ENCODE results near the gene NIPAL3.

NIPAL3 gene

DNA sequence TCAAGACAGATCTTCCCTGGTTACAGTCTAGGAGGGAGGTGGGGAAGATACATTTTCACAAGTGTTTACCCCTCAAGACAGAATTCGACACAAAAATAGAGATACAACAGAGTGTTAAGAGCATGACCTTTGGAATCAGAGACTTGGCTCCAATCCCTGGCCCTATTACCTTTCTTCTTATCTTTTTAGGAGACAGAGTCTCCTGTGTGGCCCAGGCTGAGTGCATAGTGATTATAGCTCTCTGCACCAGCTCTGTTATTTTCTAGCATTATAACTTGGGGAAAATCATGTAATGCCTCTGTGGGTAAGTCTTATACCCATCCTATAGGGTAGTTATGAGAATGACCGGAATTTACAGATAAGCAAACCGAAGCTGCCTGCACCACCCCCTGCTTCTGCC, 9.8 kb downstream of the NIPAL3 start:
- no peak overlapping the region for H3K4me3 ChIP-seq (ENCODE audit: low read depth, low read length)
- H3K9ac ChIP-seq (ENCODE audit: low read length) = no peak overlapping the region
- no peaks in the 10 kb centered on the region for H3K27me3 ChIP-seq (ENCODE audit: control insufficient read depth, insufficient read depth, low read length)
- no peaks in the 10 kb centered on the region for H3K9me3 ChIP-seq (ENCODE audit: control insufficient read depth, insufficient read depth, low read depth, low read length)
- H3K27ac ChIP-seq (ENCODE audit: low read depth, low read length) = no peak overlapping the region
- H3K36me3 ChIP-seq (ENCODE audit: control insufficient read depth, insufficient read depth, low read length) = no peaks in the 10 kb centered on the region
- H3K4me1 ChIP-seq (ENCODE audit: control insufficient read depth, insufficient read depth, low read length) = peaks cover 4% of the 10 kb centered on the region; the same call in 1 of the 2 replicates

GRCh38 chr1:24425922-24426321, 10.3 kb downstream of the NIPAL3 start:
- Histone ChIP-seq H3K36me3 (ENCODE audit: control insufficient read depth, insufficient read depth, low read length) (no peaks in the 10 kb centered on the region), H3K4me3 (ENCODE audit: low read depth, low read length) (no peak overlapping the region), H3K4me1 (ENCODE audit: control insufficient read depth, insufficient read depth, low read length) (peaks cover 4% of the 10 kb centered on the region; the same call in 1 of the 2 replicates), H3K9ac (ENCODE audit: low read length) (no peak overlapping the region), H3K27me3 (ENCODE audit: control insufficient read depth, insufficient read depth, low read length) (no peaks in the 10 kb centered on the region), H3K27ac (ENCODE audit: low read depth, low read length) (no peak overlapping the region), H3K9me3 (ENCODE audit: control insufficient read depth, insufficient read depth, low read depth, low read length) (no peaks in the 10 kb centered on the region)

DNA sequence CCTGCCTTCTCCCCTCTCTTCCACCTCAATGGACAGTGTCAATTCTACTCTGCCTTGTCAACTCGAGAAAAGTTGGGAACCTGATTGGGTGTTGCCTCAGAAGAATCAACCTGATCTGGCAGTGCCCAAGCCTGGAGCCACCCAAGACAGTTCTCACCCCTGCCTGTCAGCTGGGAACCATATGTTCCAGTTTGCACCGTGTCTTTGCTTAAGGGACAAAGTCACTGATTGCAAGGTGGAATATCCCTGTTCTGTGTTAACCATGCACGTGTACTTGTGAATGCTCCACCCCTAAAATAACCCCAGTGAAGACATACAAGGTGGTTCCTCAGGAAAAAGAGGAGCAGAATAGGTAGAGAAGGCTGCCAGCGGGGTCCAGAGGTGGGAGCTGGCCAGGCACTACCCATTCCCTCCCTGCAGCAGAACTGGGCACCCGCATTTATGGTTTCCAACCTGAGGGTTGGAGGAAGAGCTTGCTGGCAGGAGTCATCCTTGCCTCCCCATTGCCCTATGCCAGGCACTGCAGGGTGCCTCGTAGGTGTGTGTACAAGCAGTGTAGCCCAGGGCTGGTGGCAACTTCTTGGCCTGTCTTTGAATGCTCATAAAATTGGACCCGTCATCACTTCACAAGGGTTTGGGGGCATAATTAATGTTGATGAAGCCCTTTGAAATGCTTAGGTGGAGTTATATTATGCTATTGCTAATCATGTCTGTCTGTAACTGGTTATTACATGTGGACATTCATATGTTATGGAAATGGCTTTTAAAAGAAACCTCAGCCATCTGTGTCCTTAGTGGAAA, 11.3 kb downstream of the NIPAL3 start:
- no peaks in the 10 kb centered on the region for H3K27me3 ChIP-seq (ENCODE audit: control insufficient read depth, insufficient read depth, low read length)
- H3K36me3 ChIP-seq (ENCODE audit: control insufficient read depth, insufficient read depth, low read length) = no peaks in the 10 kb centered on the region
- no peak overlapping the region for H3K9ac ChIP-seq (ENCODE audit: low read length)
- no peaks in the 10 kb centered on the region for H3K9me3 ChIP-seq (ENCODE audit: control insufficient read depth, insufficient read depth, low read depth, low read length)
- 0 out of 2 replicates have a peak, but pooled peaks cover under 1% of the 10 kb centered on the region for H3K4me1 ChIP-seq (ENCODE audit: control insufficient read depth, insufficient read depth, low read length)
- H3K4me3 ChIP-seq (ENCODE audit: low read depth, low read length) = no peak overlapping the region
- no peak overlapping the region for H3K27ac ChIP-seq (ENCODE audit: low read depth, low read length)

- no peaks in the 10 kb centered on the region for H3K4me1 ChIP-seq (ENCODE audit: control insufficient read depth, insufficient read depth, low read length)
- no peaks in the 10 kb centered on the region for H3K9me3 ChIP-seq (ENCODE audit: control insufficient read depth, insufficient read depth, low read depth, low read length)
- no peak overlapping the region for H3K4me3 ChIP-seq (ENCODE audit: low read depth, low read length)
- no peaks in the 10 kb centered on the region for H3K36me3 ChIP-seq (ENCODE audit: control insufficient read depth, insufficient read depth, low read length)
- H3K9ac ChIP-seq (ENCODE audit: low read length) = no peak overlapping the region
- no peaks in the 10 kb centered on the region for H3K27me3 ChIP-seq (ENCODE audit: control insufficient read depth, insufficient read depth, low read length)
- H3K27ac ChIP-seq (ENCODE audit: low read depth, low read length) = no peak overlapping the region
These were observed 11.9 kb downstream of the NIPAL3 start for GRCh38 chr1:24427545-24427862.

GRCh38 chr1:24435782-24436365, 20.3 kb downstream of the NIPAL3 start:
- H3K4me1 ChIP-seq (ENCODE audit: control insufficient read depth, insufficient read depth, low read length) = peaks cover 10% of the 10 kb centered on the region
- H3K9ac ChIP-seq (ENCODE audit: low read length) = no peak overlapping the region
- no peak overlapping the region for H3K4me3 ChIP-seq (ENCODE audit: low read depth, low read length)
- no peaks in the 10 kb centered on the region for H3K36me3 ChIP-seq (ENCODE audit: control insufficient read depth, insufficient read depth, low read length)
- H3K27ac ChIP-seq (ENCODE audit: low read depth, low read length) = no peak overlapping the region
- H3K9me3 ChIP-seq (ENCODE audit: control insufficient read depth, insufficient read depth, low read depth, low read length) = no peaks in the 10 kb centered on the region
- no peaks in the 10 kb centered on the region for H3K27me3 ChIP-seq (ENCODE audit: control insufficient read depth, insufficient read depth, low read length)

DNA sequence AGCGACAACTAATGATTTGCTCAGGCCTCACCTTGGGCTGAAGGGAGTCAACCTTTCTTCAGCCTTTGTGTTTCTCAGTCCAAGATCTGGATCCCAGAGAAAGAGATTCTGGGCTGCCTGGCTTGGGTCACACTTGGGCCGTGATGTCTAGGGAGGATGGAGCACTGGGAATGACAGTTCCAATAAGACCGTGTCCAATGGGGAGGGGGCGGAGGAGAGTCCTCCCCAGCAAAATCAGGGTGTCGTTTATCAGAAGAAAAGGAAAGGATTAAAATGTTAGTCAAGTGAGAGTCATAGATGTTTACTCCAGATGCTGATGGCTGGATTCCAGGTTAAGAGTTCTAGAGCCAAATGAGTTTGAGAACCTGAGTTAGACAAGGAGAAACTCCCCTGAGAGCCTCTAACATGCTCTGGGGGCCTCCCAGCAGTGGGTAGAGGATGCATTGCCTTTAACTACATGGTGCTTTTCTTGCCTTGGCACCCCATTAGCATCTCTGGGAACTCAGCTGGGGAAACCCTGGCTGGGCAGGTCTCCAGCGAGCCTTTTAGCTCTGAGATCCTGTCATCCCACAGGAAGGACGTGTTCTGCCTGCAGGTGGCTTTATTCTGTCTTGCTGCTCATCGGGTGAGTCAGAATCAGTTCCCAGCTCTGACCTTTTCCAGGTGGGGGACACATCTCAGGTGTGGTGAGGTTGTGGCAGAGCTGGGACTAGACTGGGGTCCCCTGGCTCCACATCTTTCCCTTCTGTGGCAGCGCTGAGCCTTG, 22.2 kb downstream of the NIPAL3 start:
- no peak overlapping the region for H3K4me3 ChIP-seq (ENCODE audit: low read depth, low read length)
- H3K27ac ChIP-seq (ENCODE audit: low read depth, low read length) = no peak overlapping the region
- H3K9ac ChIP-seq (ENCODE audit: low read length) = no peak overlapping the region
- H3K9me3 ChIP-seq (ENCODE audit: control insufficient read depth, insufficient read depth, low read depth, low read length) = no peaks in the 10 kb centered on the region
- H3K36me3 ChIP-seq (ENCODE audit: control insufficient read depth, insufficient read depth, low read length) = no peaks in the 10 kb centered on the region
- peaks cover 10% of the 10 kb centered on the region for H3K4me1 ChIP-seq (ENCODE audit: control insufficient read depth, insufficient read depth, low read length)
- H3K27me3 ChIP-seq (ENCODE audit: control insufficient read depth, insufficient read depth, low read length) = no peaks in the 10 kb centered on the region

DNA sequence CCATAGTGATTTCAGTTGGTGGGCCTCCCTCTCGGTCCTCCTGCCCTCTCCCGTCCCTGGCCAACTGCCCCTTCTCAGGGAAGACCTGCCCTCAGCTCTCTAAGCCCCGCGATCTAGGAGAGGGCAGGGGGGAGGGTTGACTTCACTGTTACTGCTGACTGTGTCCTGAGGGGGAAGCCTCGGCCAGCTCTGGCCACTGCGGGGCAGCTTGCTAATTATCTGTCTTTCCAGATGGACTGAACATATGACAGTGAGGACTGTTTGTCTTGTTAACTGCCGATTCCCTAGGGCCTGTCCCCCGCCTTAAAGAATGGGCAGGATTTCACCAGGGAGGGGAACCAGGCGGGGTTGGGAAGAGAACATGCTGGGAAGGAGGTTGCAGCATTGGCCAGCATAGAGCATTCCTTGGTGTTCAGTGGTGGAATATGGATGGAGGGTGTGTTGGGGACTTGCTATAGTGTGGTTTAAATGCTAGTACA, 22.9 kb downstream of the NIPAL3 start:
- Histone ChIP-seq H3K27me3 (ENCODE audit: control insufficient read depth, insufficient read depth, low read length) (no peaks in the 10 kb centered on the region), H3K27ac (ENCODE audit: low read depth, low read length) (no peak overlapping the region), H3K4me3 (ENCODE audit: low read depth, low read length) (no peak overlapping the region), H3K9ac (ENCODE audit: low read length) (no peak overlapping the region), H3K4me1 (ENCODE audit: control insufficient read depth, insufficient read depth, low read length) (peaks cover 10% of the 10 kb centered on the region), H3K36me3 (ENCODE audit: control insufficient read depth, insufficient read depth, low read length) (no peaks in the 10 kb centered on the region), H3K9me3 (ENCODE audit: control insufficient read depth, insufficient read depth, low read depth, low read length) (no peaks in the 10 kb centered on the region)

DNA sequence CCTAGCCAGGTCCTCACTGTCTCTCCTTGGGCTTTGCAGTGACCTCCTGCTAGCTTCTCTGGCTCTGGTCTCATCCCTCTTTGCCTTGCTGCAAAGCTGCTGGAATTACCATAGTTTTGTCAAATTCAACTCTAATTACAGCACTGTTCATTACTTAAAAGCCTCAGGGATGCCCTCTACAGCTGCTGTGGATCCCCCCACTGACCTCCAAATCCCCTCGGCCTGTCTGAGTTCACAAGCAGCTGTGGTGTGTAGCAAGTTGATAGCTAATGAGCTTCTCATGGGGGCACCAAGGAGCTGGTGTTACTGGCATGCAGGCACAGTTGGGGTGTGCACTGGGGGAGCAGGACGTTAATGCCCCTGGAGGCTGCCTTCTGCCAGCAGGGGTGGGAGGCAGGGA, 24.8 kb downstream of the NIPAL3 start:
- Histone ChIP-seq H3K36me3 (ENCODE audit: control insufficient read depth, insufficient read depth, low read length) (no peaks in the 10 kb centered on the region), H3K4me1 (ENCODE audit: control insufficient read depth, insufficient read depth, low read length) (peaks cover 10% of the 10 kb centered on the region), H3K27ac (ENCODE audit: low read depth, low read length) (no peak overlapping the region), H3K27me3 (ENCODE audit: control insufficient read depth, insufficient read depth, low read length) (no peaks in the 10 kb centered on the region), H3K9me3 (ENCODE audit: control insufficient read depth, insufficient read depth, low read depth, low read length) (no peaks in the 10 kb centered on the region), H3K9ac (ENCODE audit: low read length) (no peak overlapping the region), H3K4me3 (ENCODE audit: low read depth, low read length) (no peak overlapping the region)

- Histone ChIP-seq H3K4me1 (ENCODE audit: control insufficient read depth, insufficient read depth, low read length) (peaks cover 10% of the 10 kb centered on the region), H3K9ac (ENCODE audit: low read length) (no peak overlapping the region), H3K27ac (ENCODE audit: low read depth, low read length) (no peak overlapping the region), H3K36me3 (ENCODE audit: control insufficient read depth, insufficient read depth, low read length) (no peaks in the 10 kb centered on the region), H3K4me3 (ENCODE audit: low read depth, low read length) (no peak overlapping the region), H3K27me3 (ENCODE audit: control insufficient read depth, insufficient read depth, low read length) (no peaks in the 10 kb centered on the region), H3K9me3 (ENCODE audit: control insufficient read depth, insufficient read depth, low read depth, low read length) (no peaks in the 10 kb centered on the region)
These were observed 25.9 kb downstream of the NIPAL3 start for GRCh38 chr1:24441480-24441879.

DNA sequence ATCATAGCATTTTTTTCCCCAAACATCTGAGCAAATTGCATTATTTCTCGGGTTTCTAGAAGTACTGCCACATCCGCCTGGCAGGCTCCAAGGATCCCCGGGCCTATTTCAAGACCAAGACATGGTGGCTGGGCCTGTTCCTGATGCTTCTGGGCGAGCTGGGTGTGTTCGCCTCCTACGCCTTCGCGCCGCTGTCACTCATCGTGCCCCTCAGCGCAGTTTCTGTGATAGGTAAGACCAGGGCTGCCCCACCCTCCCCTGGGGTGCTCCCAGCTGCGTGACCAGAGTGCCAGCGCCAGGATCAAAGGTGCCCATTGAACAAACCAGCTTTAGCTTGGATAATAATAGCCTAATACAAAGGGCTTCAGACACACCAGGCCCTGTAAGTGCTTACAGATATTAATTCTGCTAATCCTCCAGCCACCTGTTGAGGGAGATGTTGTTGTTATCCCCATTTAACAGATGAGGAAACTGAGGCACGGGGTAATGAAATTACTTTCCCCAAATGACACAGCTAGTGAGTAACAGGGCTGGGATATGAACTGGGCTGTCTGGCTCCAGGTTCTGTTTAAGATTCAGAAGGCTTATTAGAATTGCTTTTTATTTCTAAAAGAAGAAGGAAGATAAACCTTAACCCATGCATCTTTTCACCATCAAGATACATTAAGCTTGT, 26.5 kb downstream of the NIPAL3 start:
- H3K9me3 ChIP-seq (ENCODE audit: control insufficient read depth, insufficient read depth, low read depth, low read length) = no peaks in the 10 kb centered on the region
- peaks cover 10% of the 10 kb centered on the region for H3K4me1 ChIP-seq (ENCODE audit: control insufficient read depth, insufficient read depth, low read length)
- no peak overlapping the region for H3K9ac ChIP-seq (ENCODE audit: low read length)
- H3K4me3 ChIP-seq (ENCODE audit: low read depth, low read length) = no peak overlapping the region
- no peaks in the 10 kb centered on the region for H3K36me3 ChIP-seq (ENCODE audit: control insufficient read depth, insufficient read depth, low read length)
- H3K27ac ChIP-seq (ENCODE audit: low read depth, low read length) = no peak overlapping the region
- no peaks in the 10 kb centered on the region for H3K27me3 ChIP-seq (ENCODE audit: control insufficient read depth, insufficient read depth, low read length)

Measured in HUES6 (cell line).